GM21737 (cell line): ENCODE results near the gene ZNHIT3.
"Not testable (repeated sequence)": the region's sequence is repeated elsewhere in the genome, so short reads cannot be mapped to it uniquely, and the experiment has no call there.

Experiments
- ATAC-seq: cut with Tn5 transposase; IDR thresholded peaks from one replicate; pipeline ENCODE4 v1.9.1; 2021; ENCODE audit warnings: mild to moderate bottlenecking, moderate library complexity; ENCODE audit not compliant: unreplicated experiment

Gene ZNHIT3

GRCh38 chr17:36486204-36487194 lies at the start of gene ZNHIT3:
ZNHIT3 (plus strand) TSS chr17:36486681; CDS start chr17:36486700, 19 bp downstream.
- ATAC-seq: peak; percentile 89

DNA sequence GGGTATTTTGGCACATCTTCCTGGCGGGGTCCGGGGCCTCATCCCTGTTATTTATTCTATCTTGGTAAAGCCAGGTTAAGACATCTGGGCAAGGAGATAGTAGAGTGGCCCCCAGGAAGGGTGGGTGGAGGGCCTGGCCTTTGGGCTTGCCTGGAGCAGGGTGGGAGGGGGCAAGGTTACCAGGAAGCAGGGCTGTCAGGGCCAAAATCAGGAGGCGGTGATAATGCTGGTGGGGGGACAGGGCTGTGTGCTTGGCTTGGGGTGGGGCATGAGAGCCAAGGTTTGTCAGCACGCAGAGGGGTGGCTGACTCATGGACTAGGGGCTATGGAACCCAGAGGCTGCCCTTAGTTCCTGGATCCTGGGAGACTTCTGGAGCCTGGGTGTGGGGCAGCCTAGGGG lies 44.7 kb upstream of the ZNHIT3 start:
- ATAC-seq: not testable (repeated sequence)

DNA sequence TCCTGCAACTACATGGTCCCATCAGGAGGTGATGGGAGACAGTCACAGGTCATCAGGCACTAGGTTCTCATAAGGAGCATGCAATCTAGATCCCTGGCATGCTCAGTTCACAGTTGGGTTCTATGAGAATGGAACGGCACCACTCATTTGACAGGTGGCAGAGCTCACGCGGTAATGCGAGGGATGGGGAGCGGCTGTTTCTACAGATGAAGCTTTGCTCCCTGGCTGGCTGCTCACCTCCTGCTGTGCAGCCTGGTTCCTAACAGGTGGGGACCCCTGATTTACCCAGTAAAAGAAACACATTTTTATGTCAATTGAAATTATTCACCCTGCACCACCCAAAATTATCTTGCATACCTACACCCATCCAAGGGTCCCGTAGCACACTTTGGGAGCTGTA lies 42.7 kb upstream of the ZNHIT3 start:
- ATAC-seq: no peak

DNA sequence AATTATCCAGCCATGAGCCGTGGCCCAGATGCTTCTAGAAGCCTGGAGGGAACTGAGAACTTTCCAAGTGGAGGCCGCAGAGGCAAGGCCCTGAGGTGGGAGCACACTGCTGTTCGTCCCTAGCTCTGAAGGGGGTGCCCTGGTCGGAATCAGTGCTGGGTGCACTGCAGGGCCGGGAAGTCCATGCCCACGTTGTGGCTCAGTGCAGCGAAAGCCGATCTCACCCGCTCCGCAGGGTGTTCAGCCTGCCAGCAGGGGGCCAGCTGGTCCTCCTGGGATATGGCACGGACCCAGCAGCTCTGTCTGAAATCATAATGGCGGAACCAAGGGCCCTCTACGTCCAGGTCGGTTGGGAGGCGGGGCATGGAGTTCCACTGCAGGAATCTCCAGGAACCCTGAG lies 36.5 kb upstream of the ZNHIT3 start:
- not testable (repeated sequence) for ATAC-seq

DNA sequence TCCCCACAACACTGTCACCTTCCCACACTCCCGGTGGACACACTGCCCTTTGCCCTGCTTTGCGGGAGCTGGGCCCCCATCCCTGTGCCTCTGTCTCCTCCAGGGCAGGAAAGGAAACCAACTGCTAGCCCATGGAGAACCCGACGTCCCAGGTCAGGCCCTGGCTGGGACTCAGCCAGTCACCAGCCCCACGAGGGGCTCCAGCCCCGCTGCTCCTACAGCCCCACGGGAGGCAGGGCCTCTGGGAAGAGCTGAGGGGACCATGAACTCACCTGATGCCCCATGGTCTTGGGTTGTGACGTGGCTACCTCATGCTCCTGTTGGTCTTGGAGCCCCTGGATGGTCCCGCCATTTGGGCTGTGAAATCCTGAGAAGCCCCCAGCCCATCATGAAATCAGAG lies 33.6 kb upstream of the ZNHIT3 start:
- ATAC-seq: not testable (repeated sequence)

- ATAC-seq: not testable (repeated sequence)
Observed at GRCh38 chr17:36457701-36458100, 28.8 kb upstream of the ZNHIT3 start.

DNA sequence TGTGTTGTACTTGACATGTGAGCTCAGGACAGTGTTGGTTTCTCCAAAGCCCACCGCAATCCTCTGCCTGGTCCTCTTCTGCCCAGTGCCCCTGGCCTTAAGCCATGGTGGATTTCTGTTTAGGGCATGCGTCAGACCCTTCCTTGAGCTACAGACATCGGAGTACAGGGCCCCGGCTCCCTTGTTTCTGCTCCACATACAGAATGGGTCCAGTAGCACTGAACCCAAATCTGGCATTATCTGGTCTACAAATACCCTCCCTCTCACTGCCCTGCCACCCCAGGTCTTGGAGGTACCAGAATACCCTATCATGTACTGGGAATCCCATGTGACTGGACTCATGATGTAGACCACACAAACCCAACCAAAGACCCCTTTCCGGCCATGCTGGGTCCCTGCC lies 27.4 kb upstream of the ZNHIT3 start:
- no peak for ATAC-seq

DNA sequence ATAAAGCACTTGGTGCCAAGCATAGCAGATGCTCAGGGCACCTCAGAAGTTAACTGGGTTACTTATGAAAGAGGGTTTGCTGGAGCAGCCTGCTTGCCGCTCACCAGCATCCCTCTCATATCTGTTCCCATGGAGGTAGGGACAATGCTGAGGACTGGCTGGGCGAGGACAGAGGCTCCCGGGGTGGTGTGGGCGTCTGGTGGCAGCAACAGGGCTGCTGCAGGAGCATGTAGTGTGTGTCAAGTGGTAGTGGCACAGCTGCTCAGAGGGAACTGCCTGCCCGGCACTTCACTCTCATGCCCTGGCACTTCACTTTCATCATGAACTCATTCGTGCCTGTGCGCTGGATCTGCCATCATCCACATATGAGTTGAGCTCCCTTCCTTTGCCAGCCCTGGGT lies 26.9 kb upstream of the ZNHIT3 start:
- no peak for ATAC-seq

DNA sequence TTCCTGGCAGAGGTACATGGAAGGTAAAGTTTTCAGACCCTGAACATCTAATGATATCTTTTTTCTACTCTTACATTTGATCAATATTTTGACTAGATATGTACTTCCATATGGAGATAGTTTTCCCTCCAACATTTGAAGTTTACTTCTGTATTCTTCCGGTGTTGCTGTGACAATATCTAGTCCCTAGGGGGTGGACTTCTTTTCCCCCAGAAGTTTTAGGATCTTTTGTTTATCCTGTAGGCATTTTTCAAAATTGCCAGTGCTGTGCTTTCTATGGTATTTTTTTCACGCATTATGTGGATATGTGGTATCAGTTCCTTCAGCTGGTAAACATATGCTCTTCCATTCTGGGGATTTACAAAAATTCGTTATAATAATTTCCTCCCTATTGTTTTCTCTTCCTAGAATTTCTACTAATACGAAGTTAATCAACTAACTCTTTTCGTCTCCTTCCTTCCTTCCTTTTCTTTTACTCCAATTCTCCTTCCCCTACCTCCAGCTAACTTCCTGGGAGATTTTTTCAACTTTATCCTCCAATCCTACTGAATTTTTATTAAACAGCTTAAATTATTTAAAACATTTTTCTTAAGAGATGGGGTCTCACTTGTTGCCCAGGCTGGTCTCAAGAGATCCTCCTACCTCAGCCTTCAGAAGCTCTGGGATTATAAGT lies 26.1 kb upstream of the ZNHIT3 start:
- ATAC-seq: no peak

DNA sequence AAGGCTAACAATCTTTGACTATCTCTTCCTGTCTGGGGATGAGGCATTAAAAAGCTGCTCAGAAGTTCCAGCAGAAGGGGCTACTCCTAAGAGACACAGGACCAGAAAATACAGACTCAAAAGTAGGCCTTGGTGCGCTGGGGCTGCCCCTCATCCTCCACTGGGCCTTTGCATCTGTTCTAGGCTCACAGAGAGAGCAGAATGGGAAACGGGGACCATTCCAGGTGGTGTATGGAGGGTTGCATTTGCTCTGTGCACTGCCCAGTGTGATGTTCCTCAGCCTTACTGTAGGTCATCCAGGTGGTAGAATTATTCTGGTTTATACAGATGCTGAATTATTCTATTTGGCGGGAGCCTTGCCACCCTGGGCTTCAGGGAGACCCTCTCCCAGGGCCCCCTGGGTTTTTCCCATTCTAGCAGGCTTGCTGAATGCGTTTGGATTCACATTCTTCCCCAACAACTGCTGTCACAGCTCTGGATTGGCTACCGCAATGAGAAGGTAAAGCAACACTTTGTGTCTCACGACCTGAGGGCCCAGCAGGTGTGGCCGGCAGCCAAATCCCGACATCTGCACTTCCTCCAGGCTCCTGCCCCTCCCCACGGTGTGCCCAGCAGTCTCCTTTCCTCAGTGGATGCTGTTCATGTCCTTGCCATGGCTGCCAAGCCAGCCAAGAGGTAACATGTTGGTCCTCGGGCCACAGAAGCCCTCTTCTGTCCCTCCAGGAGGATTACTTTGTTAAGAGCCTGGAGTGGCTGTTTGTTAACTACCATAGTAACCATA lies 25.0 kb upstream of the ZNHIT3 start:
- ATAC-seq: no peak

GRCh38 chr17:36463916-36464764 lies 22.3 kb upstream of the ZNHIT3 start:
- no peak for ATAC-seq

- ATAC-seq: no peak
Observed at GRCh38 chr17:36464765-36465088, 21.8 kb upstream of the ZNHIT3 start.

DNA sequence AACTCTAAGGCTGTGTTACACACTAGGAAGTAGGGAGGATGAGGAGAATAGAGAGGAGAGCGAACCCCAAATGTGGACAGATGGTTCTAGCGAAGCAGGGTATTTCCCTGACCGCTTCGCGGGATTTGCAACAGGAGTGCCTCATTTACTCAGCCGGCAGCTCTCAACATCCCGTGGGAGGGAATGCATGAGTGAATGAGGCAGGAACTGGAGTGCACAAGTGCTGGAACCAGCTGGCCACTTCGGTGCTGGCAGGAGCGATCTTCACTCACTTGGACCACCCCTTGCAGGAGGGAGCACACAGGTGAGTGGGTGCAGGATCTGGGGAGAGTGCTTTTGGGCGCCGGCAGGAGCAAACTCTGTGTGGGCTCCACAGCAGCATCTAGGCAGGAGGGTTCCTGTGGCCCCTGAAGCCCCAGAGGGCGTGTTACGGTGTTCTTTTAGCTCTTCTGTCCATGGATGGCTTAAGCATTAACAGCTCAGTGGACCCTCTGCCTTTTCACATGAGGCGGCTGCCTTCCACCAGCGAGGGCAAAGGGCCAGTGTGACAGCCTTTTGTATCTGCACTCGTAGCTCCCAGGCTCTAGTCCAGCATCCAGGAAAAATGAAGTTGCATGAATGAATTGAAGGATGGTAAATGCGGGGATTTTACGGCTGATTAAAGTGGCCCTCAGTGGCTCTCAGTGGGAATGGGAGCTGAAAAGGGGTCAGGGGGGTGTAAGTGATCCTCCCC lies 17.4 kb upstream of the ZNHIT3 start:
- no peak for ATAC-seq

DNA sequence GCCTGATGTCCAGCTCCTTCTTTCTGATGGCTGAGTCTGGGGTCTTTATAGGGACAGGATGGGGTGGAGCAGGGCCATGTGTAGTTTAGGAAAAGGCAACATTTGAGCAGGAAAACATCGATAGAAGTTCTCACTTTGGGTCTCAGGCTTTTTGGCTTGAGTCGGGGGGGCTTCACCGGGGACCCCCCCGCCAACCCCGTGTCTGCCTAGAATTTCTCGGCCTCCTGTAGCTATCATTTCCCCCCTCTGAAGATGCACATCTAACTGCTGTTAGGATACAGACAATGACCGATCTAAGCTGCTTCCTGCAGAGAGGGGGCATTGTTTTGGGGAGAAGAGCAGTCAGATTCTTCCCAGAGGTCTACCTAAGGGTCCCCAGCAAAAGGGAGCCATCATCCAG lies 16.7 kb upstream of the ZNHIT3 start:
- no peak for ATAC-seq

DNA sequence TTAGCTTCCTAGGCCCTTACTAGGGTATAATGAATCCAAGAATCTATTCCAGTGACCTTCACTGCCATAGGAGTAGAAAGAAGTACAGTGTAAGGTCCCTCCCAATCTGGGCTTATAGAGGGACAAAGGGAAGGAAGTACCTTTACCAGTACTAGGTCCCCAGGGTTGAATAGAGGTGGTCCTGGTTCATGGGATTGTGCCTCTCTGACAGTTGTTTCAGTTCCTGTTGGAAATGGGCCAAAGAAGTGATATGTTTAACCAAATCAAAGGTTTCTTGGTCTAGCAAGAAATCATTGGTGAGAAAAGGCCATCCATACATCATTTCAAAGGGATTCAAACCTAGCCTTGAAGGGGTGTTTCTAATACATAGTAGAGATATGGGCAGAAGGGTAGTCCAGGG lies 16.0 kb upstream of the ZNHIT3 start:
- ATAC-seq: no peak

GRCh38 chr17:36474571-36474970 lies 11.9 kb upstream of the ZNHIT3 start:
- ATAC-seq: no peak

DNA sequence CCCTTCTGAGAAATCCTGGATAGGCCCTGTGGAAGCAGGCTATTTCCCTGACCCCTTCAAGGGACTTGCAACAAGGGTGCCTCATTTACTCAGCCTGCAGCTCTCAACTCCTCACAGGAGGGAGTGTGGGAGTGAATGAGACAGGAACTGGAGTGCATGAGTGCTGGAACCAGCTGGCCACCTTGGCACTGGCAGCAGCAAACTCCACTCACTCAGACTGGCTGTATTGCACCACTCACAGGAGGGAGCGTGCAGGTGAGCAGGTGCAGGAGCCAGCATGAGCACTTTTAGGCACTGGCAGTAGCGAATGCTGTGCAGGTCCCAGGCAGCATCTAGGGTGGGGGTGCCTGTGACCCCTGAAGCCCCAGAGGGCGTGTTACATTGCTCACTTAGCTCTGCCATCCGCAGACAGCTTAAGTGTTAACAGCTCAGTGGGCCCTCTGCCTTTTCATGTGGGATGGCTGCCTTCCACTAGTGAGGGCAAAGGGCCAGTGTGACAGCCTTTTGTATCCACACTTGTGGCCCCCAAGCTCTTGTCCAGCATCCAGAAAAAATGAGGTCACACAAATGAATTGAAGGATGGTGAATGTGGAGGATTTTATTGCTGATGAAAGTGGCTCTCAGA lies 11.0 kb upstream of the ZNHIT3 start:
- ATAC-seq: no peak

- no peak for ATAC-seq
Observed at GRCh38 chr17:36481829-36482228, 4.7 kb upstream of the ZNHIT3 start.
